HEK293 (cell line): ENCODE results near the gene RAB40C.
A peak's percentile ranks its signal among the peaks of the same experiment; 100 is the strongest.

Experiments
- CTCF ChIA-PET: fragments of 350-600 bp; formaldehyde crosslinking; extraction: SDS; loops from one replicate; lab custom pipeline; 2021; ENCODE audit warnings: antibody characterized with exemption; lab: Yijun Ruan, JAX
- POLR2A ChIA-PET: fragments of 300-600 bp; formaldehyde crosslinking; extraction: SDS; loops from one replicate; lab custom pipeline; 2020; ENCODE audit warnings: antibody characterized with exemption, inconsistent platforms; lab: Yijun Ruan, JAX
- H3K27ac ChIP-seq: fragments of 200-500 bp; sonication (Bioruptor generic); 2 replicates; pipeline ENCODE4 v1.5.1; 2014; ENCODE audit warnings: low read depth, low read length, control low read depth, inconsistent platforms; ENCODE audit errors: extremely low read depth
- H3K36me3 ChIP-seq, 2 experiments: fragments of 200-500 bp in 1 of 2; sonication (Bioruptor generic) in 1 of 2; 1 replicate in 1 of 2; 2 replicates in 1 of 2; pipeline ENCODE4 v1.5.1; 2014 to 2017; ENCODE audit warnings: inconsistent platforms in 2 of 2, low read length in 2 of 2; ENCODE audit not compliant: control insufficient read depth in 2 of 2, insufficient read depth in 1 of 2
- H3K4me1 ChIP-seq: fragments of 200-500 bp; sonication (Bioruptor generic); 2 replicates; pipeline ENCODE4 v1.5.1; 2014; ENCODE audit warnings: mild to moderate bottlenecking, low read length, inconsistent platforms; ENCODE audit not compliant: control insufficient read depth, insufficient read depth
- H3K4me3 ChIP-seq: 2 replicates; pipeline ENCODE4 v1.5.1; 2011; ENCODE audit warnings: low read depth, mild to moderate bottlenecking, control low read depth, low read length, moderate library complexity
- H3K9me3 ChIP-seq: fragments of 200-500 bp; sonication (Bioruptor generic); 2 replicates; pipeline ENCODE4 v1.5.1; 2014; ENCODE audit warnings: low read depth, low read length, inconsistent platforms; ENCODE audit not compliant: control insufficient read depth, insufficient read depth
- BCL11A ChIP-seq: fragments of 450-650 bp; formaldehyde crosslinking; IDR thresholded peaks from 2 replicates; pipeline ENCODE4 v1.5.1; 2016; ENCODE audit warnings: low read depth, missing biosample characterization, missing genetic modification characterization
- EGR2 ChIP-seq: fragments of 450-650 bp; formaldehyde crosslinking; IDR thresholded peaks from 2 replicates; pipeline ENCODE4 v1.5.1; 2016; ENCODE audit warnings: low read depth, missing biosample characterization, missing genetic modification characterization
- GLI4 ChIP-seq: fragments of 450-650 bp; formaldehyde crosslinking; IDR thresholded peaks from 2 replicates; pipeline ENCODE4 v1.5.1; 2016; ENCODE audit warnings: missing biosample characterization, missing genetic modification characterization
- GLIS1 ChIP-seq: fragments of 450-650 bp; formaldehyde crosslinking; IDR thresholded peaks from 2 replicates; pipeline ENCODE4 v1.5.1; 2016; ENCODE audit warnings: missing biosample characterization, missing genetic modification characterization
- MEIS1 ChIP-seq: sonication (generic); formaldehyde crosslinking; IDR thresholded peaks from 2 replicates; pipeline ENCODE4 v1.8.1; 2022; ENCODE audit warnings: missing genetic modification reagents, mild to moderate bottlenecking, borderline replicate concordance
- SP2 ChIP-seq: fragments of 450-650 bp; formaldehyde crosslinking; IDR thresholded peaks from 2 replicates; pipeline ENCODE4 v1.5.1; 2016; ENCODE audit warnings: missing biosample characterization, missing genetic modification characterization
- YY2 ChIP-seq: fragments of 450-650 bp; formaldehyde crosslinking; IDR thresholded peaks from 2 replicates; pipeline ENCODE4 v1.5.1; 2016; ENCODE audit warnings: missing biosample characterization, missing genetic modification characterization
- ZBTB7A ChIP-seq: fragments of 450-650 bp; formaldehyde crosslinking; IDR thresholded peaks from 2 replicates; pipeline ENCODE4 v1.5.1; 2016; ENCODE audit warnings: low read depth, missing biosample characterization, missing genetic modification characterization
- ZFHX2 ChIP-seq: fragments of 450-650 bp; formaldehyde crosslinking; conservative IDR thresholded peaks from 2 replicates; pipeline ENCODE4 v1.5.1; 2016; ENCODE audit warnings: missing biosample characterization, missing genetic modification characterization
- ZNF114 ChIP-seq: fragments of 450-650 bp; formaldehyde crosslinking; IDR thresholded peaks from 2 replicates; pipeline ENCODE4 v1.5.0; 2017; ENCODE audit warnings: missing biosample characterization, missing genetic modification characterization
- ZNF133 ChIP-seq: fragments of 450-650 bp; formaldehyde crosslinking; IDR thresholded peaks from 2 replicates; pipeline ENCODE4 v1.5.1; 2016; ENCODE audit warnings: missing biosample characterization, missing genetic modification characterization
- ZNF18 ChIP-seq: fragments of 450-650 bp; formaldehyde crosslinking; IDR thresholded peaks from 2 replicates; pipeline ENCODE4 v1.5.1; 2016; ENCODE audit warnings: missing biosample characterization, missing genetic modification characterization
- ZNF214 ChIP-seq: fragments of 450-650 bp; formaldehyde crosslinking; IDR thresholded peaks from 2 replicates; pipeline ENCODE4 v1.5.1; 2017; ENCODE audit warnings: missing biosample characterization, mild to moderate bottlenecking, missing genetic modification characterization, borderline replicate concordance
- ZNF354C ChIP-seq: fragments of 450-650 bp; formaldehyde crosslinking; IDR thresholded peaks from 2 replicates; pipeline ENCODE4 v1.5.1; 2016; ENCODE audit warnings: missing biosample characterization, missing genetic modification characterization, low read depth, borderline replicate concordance
- ZNF416 ChIP-seq: fragments of 450-650 bp; formaldehyde crosslinking; IDR thresholded peaks from 2 replicates; pipeline ENCODE4 v1.5.1; 2016; ENCODE audit warnings: missing biosample characterization, missing genetic modification characterization
- ZNF423 ChIP-seq: fragments of 450-650 bp; formaldehyde crosslinking; IDR thresholded peaks from 2 replicates; pipeline ENCODE4 v1.5.1; 2016; ENCODE audit warnings: missing biosample characterization, missing genetic modification characterization
- ZNF449 ChIP-seq: fragments of 450-650 bp; formaldehyde crosslinking; IDR thresholded peaks from 2 replicates; pipeline ENCODE4 v1.5.1; 2017; ENCODE audit warnings: missing biosample characterization, mild to moderate bottlenecking, missing genetic modification characterization, moderate library complexity
- ZNF529 ChIP-seq: fragments of 450-650 bp; formaldehyde crosslinking; IDR thresholded peaks from 2 replicates; pipeline ENCODE4 v1.5.1; 2017; ENCODE audit warnings: missing genetic modification characterization, missing biosample characterization; ENCODE audit not compliant: insufficient replicate concordance
- ZNF560 ChIP-seq: fragments of 450-650 bp; formaldehyde crosslinking; IDR thresholded peaks from 2 replicates; pipeline ENCODE4 v1.5.1; 2017; ENCODE audit warnings: missing biosample characterization, missing genetic modification characterization, borderline replicate concordance
- ZNF596 ChIP-seq: fragments of 450-650 bp; IDR thresholded peaks from 2 replicates; pipeline ENCODE4 v1.5.0; 2018; ENCODE audit warnings: missing biosample characterization, mild to moderate bottlenecking, missing genetic modification characterization, moderate library complexity
- ZNF707 ChIP-seq: fragments of 450-650 bp; formaldehyde crosslinking; IDR thresholded peaks from 2 replicates; pipeline ENCODE4 v1.5.1; 2016; ENCODE audit warnings: missing biosample characterization, missing genetic modification characterization
- TF ChIP-seq, protein P1 (sequence below): fragments of 450-650 bp; formaldehyde crosslinking; IDR thresholded peaks from 2 replicates; pipeline ENCODE4 v1.5.1; 2016; ENCODE audit warnings: missing biosample characterization, missing genetic modification characterization, low read depth
- TF ChIP-seq, protein P2 (sequence below): fragments of 450-650 bp; formaldehyde crosslinking; IDR thresholded peaks from 2 replicates; pipeline ENCODE4 v1.5.1; 2016; ENCODE audit warnings: missing biosample characterization, missing genetic modification characterization
- TF ChIP-seq, protein P3 (sequence below): fragments of 450-650 bp; formaldehyde crosslinking; IDR thresholded peaks from 2 replicates; pipeline ENCODE4 v1.5.1; 2016; ENCODE audit warnings: missing biosample characterization, missing genetic modification characterization, borderline replicate concordance
- TF ChIP-seq, protein P4 (sequence below): fragments of 450-650 bp; formaldehyde crosslinking; IDR thresholded peaks from 2 replicates; pipeline ENCODE4 v1.5.1; 2016; ENCODE audit warnings: missing biosample characterization, missing genetic modification characterization

Gene RAB40C

DNA sequence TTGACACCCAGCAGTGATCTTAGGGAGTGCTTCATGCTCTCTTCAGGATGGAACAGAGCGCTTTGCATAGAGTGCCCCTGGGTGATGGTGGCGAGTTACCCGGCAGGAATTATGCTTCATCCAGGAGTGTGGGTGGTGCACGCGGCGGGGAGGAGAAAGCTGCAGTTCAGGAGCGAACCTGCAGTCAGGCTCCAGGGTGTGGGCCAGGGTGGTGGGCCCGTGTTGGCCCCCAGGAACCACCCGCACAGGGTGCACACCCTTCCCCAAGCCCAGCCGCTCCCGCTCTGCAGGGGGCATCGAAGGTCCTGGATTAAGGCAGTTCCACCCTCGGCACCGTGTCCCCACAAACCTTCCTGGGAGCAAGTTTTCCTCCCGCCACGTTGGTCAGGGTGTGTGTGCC is 3.9 kb downstream of the RAB40C start (continued):
- no peak for TF ChIP-seq ZNF18 (tag by site-specific recombination)
- TF ChIP-seq ZNF449 (tag by site-specific recombination): no peak
- 0 out of 2 replicates have a peak, but pooled peaks have one; percentile 10 for TF ChIP-seq GLIS1 (tag by site-specific recombination)
- no peak for TF ChIP-seq BCL11A
- TF ChIP-seq, protein P1, sequence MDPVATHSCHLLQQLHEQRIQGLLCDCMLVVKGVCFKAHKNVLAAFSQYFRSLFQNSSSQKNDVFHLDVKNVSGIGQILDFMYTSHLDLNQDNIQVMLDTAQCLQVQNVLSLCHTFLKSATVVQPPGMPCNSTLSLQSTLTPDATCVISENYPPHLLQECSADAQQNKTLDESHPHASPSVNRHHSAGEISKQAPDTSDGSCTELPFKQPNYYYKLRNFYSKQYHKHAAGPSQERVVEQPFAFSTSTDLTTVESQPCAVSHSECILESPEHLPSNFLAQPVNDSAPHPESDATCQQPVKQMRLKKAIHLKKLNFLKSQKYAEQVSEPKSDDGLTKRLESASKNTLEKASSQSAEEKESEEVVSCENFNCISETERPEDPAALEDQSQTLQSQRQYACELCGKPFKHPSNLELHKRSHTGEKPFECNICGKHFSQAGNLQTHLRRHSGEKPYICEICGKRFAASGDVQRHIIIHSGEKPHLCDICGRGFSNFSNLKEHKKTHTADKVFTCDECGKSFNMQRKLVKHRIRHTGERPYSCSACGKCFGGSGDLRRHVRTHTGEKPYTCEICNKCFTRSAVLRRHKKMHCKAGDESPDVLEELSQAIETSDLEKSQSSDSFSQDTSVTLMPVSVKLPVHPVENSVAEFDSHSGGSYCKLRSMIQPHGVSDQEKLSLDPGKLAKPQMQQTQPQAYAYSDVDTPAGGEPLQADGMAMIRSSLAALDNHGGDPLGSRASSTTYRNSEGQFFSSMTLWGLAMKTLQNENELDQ (tag by site-specific recombination): no peak
- no peak for TF ChIP-seq ZNF596 (tag by site-specific recombination)
- TF ChIP-seq, protein P2, sequence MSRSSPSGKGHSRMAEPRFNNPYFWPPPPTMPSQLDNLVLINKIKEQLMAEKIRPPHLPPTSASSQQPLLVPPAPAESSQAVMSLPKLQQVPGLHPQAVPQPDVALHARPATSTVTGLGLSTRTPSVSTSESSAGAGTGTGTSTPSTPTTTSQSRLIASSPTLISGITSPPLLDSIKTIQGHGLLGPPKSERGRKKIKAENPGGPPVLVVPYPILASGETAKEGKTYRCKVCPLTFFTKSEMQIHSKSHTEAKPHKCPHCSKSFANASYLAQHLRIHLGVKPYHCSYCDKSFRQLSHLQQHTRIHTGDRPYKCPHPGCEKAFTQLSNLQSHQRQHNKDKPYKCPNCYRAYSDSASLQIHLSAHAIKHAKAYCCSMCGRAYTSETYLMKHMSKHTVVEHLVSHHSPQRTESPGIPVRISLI (tag by site-specific recombination): no peak
- no peak for TF ChIP-seq ZNF529
- TF ChIP-seq, protein P3, sequence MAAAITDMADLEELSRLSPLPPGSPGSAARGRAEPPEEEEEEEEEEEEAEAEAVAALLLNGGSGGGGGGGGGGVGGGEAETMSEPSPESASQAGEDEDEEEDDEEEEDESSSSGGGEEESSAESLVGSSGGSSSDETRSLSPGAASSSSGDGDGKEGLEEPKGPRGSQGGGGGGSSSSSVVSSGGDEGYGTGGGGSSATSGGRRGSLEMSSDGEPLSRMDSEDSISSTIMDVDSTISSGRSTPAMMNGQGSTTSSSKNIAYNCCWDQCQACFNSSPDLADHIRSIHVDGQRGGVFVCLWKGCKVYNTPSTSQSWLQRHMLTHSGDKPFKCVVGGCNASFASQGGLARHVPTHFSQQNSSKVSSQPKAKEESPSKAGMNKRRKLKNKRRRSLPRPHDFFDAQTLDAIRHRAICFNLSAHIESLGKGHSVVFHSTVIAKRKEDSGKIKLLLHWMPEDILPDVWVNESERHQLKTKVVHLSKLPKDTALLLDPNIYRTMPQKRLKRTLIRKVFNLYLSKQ: no peak
- no peak for TF ChIP-seq ZNF133 (tag by site-specific recombination)
- TF ChIP-seq ZFHX2 (tag by site-specific recombination): peak; percentile 48; the same call in 1 of the 2 replicates
- TF ChIP-seq YY2: no peak
- no peak for TF ChIP-seq MEIS1
- TF ChIP-seq ZNF707 (tag by site-specific recombination): no peak
- TF ChIP-seq ZNF560: no peak
- no peak for TF ChIP-seq ZNF423 (tag by site-specific recombination)
- TF ChIP-seq ZNF214: no peak
- TF ChIP-seq ZNF114 (tag by site-specific recombination): no peak
- TF ChIP-seq ZNF354C (tag by site-specific recombination): no peak
- no peak for TF ChIP-seq ZBTB7A
- TF ChIP-seq GLI4 (tag by site-specific recombination): no peak

DNA sequence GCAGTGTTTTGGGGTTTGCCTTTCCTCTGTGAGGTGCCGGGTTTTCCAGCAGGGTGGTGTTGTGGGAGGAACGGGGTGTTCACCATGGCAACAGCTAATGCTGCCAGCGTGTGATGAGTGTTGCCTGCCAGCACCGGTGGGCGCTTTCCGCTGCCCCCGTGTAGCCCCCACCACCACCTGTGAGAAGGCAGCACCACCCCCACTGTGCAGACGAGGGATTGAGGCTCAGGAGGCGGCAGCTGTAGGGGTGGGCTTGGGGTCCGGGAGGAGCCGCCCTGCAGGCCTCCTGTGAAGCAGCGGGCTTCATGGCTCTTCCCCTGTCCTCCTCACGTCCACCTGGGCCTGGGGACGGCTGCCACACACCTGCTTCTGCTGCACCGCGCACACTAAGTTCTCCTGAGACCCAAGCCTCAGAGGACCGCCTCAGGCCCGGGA is 5.2 kb downstream of the RAB40C start:
- TF ChIP-seq, protein P4, sequence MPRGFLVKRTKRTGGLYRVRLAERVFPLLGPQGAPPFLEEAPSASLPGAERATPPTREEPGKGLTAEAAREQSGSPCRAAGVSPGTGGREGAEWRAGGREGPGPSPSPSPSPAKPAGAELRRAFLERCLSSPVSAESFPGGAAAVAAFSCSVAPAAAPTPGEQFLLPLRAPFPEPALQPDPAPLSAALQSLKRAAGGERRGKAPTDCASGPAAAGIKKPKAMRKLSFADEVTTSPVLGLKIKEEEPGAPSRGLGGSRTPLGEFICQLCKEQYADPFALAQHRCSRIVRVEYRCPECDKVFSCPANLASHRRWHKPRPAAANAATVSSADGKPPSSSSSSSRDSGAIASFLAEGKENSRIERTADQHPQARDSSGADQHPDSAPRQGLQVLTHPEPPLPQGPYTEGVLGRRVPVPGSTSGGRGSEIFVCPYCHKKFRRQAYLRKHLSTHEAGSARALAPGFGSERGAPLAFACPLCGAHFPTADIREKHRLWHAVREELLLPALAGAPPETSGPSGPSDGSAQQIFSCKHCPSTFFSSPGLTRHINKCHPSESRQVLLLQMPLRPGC (tag by site-specific recombination): no peak
- TF ChIP-seq EGR2 (tag by site-specific recombination): 0 out of 2 replicates have a peak, but pooled peaks have one; percentile 23
- TF ChIP-seq ZNF416 (tag by site-specific recombination): no peak
- TF ChIP-seq SP2 (tag by site-specific recombination): no peak
- Histone ChIP-seq H3K4me1 (peaks cover 10% of the 10 kb centered on the region; the same call in 1 of the 2 replicates), H3K4me3 (no peak overlapping the region), H3K9me3 (no peaks in the 10 kb centered on the region), H3K36me3 (peaks cover 0 to 21% of the 10 kb centered on the region in 2 experiments; a peak in 1 of 3 replicates), H3K27ac (no peak overlapping the region)
- ChIA-PET POLR2A (no interaction called here), CTCF (interaction anchor here (0.7 to 1.1 kb wide), 2 partner anchors 18 to 87 kb away, joined by 3 read pairs; no protein-coding TSS in a partner anchor)
